GM18511 (cell line): ENCODE data around the gene BAIAP2.
"Not testable (repeated sequence)": the region's sequence is repeated elsewhere in the genome, so short reads cannot be mapped to it uniquely, and the experiment has no call there.

Experiments used
- ATAC-seq: cut with Tn5 transposase; IDR thresholded peaks from one replicate; pipeline ENCODE4 v1.9.1; 2021; ENCODE audit warnings: mild to moderate bottlenecking, moderate library complexity; ENCODE audit not compliant: unreplicated experiment

The BAIAP2 gene

GRCh38 chr17:81154016-81154415, 119.1 kb downstream of the BAIAP2 start:
- ATAC-seq = not testable (repeated sequence)

GRCh38 chr17:81154961-81155360, 120.0 kb downstream of the BAIAP2 start:
- ATAC-seq = no peak

GRCh38 chr17:81156866-81157805, 122.2 kb downstream of the BAIAP2 start:
- ATAC-seq = no peak

GRCh38 chr17:81157848-81158687, 123.1 kb downstream of the BAIAP2 start:
- ATAC-seq = no peak

GRCh38 chr17:81158688-81159590, 124.0 kb downstream of the BAIAP2 start:
- no peak for ATAC-seq

- ATAC-seq = no peak
Observed at GRCh38 chr17:81159611-81160265, 124.8 kb downstream of the BAIAP2 start.

GRCh38 chr17:81160306-81160705, 125.4 kb downstream of the BAIAP2 start:
- ATAC-seq = no peak

- no peak for ATAC-seq
Observed at GRCh38 chr17:81160747-81161453, 125.9 kb downstream of the BAIAP2 start.

GRCh38 chr17:81161536-81161935, 126.6 kb downstream of the BAIAP2 start:
- ATAC-seq = no peak

GRCh38 chr17:81161972-81162371, 127.0 kb downstream of the BAIAP2 start:
- ATAC-seq = no peak

- no peak for ATAC-seq
Observed at GRCh38 chr17:81162491-81162890, 127.5 kb downstream of the BAIAP2 start.

- ATAC-seq = no peak
Observed at GRCh38 chr17:81163051-81163695, 128.2 kb downstream of the BAIAP2 start.

GRCh38 chr17:81163703-81164370, 128.9 kb downstream of the BAIAP2 start:
- ATAC-seq = no peak

GRCh38 chr17:81164371-81165245, 129.7 kb downstream of the BAIAP2 start:
- ATAC-seq = no peak

GRCh38 chr17:81165246-81166032, 130.5 kb downstream of the BAIAP2 start, which contains the start of gene PVALEF:
Gene PVALEF (plus strand): TSS chr17:81165507. CDS start chr17:81181227, 15,720 bp downstream.
- no peak for ATAC-seq

- ATAC-seq = no peak
Observed at GRCh38 chr17:81166033-81166492, 131.1 kb downstream of the BAIAP2 start, which contains the start of gene AATK. Gene AATK (minus strand): TSS chr17:81166221. CDS start chr17:81165992, 229 bp downstream.
